Tibial nerve (tissue), 3 donors: ENCODE results near the gene RWDD1.

Experiments
- CTCF ChIP-seq, 5 experiments: fragments of 200-600 bp in 3 of 5; fragments of 450-650 bp in 2 of 5; sonication (generic) in 3 of 5; IDR thresholded peaks; one replicate each; pipeline ENCODE4 v1.5.1; 2016 to 2019; ENCODE audit warnings: antibody characterized with exemption in 5 of 5, mild to moderate bottlenecking in 3 of 5, moderate library complexity in 2 of 5
- POLR2A ChIP-seq, 2 donors: fragments of 450-650 bp; IDR thresholded peaks; one replicate each; pipeline ENCODE4 v1.6.1; 2017; ENCODE audit warnings: antibody characterized with exemption in 2 of 2, mild to moderate bottlenecking in 2 of 2, moderate library complexity in 2 of 2

GRCh38 chr6:116550796-116551195 lies 20.5 kb upstream of the RWDD1 start:
- TF ChIP-seq CTCF (IDR thresholded peaks at IDR 0.05) (no peak), POLR2A (IDR thresholded peaks at IDR 0.05) (no peak)
